NCI-H2227 (cell line): Measurements from ENCODE around the gene EIF2S2.

Experiments
- DNase-seq: peaks from one replicate; lab custom pipeline; 2025; ENCODE audit not compliant: unreplicated experiment; lab: John Stamatoyannopoulos, UW

The EIF2S2 gene

DNA sequence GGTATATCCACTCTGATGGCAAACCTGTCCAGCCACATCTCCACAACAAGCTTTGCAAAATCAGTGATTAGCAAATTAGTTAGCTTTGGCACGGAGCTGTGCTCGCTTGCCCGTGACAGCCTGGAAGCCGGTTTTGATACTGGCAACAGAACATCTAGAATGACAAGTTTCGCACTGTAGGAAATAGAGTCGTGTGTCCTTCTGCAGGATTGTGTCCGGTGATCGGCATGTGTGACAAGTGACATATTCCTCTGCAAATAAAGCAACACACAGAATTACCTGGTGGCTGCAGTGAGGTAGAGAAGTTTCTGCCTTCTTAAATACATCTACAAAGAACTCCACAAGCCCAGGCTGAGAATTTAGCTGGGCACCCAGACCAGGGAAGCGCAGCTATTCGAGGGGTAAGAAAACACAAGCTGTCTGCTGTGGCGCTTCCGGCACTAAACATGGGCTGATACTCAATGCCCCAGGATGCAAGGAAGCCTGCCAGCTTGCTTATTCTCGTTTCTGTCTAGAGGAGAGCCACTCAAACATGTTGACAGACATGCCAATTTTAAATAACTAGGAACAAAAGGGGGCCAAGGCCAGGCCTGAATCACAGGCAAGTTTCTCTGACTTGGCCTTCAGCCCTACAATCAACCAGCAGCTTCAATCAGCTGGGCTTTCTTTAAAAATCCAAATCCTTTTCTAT is 22.2 kb downstream of the EIF2S2 start:
- DNase-seq, result no peak

DNA sequence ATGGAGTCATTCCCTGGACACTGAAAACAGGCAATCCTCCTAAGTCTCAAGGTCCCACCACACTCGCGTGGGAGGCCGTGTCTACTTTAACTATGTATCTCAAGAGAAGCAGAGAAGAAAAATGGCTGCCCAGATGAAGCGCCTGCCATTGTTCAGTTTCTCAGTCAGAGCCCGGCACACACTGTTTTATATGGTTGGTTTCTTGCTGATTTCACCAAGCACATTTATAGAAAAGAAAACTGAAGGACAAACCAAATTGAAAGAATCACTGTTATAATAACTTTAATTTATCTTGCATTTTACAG is 22.9 kb downstream of the EIF2S2 start:
- DNase-seq, result no peak

DNA sequence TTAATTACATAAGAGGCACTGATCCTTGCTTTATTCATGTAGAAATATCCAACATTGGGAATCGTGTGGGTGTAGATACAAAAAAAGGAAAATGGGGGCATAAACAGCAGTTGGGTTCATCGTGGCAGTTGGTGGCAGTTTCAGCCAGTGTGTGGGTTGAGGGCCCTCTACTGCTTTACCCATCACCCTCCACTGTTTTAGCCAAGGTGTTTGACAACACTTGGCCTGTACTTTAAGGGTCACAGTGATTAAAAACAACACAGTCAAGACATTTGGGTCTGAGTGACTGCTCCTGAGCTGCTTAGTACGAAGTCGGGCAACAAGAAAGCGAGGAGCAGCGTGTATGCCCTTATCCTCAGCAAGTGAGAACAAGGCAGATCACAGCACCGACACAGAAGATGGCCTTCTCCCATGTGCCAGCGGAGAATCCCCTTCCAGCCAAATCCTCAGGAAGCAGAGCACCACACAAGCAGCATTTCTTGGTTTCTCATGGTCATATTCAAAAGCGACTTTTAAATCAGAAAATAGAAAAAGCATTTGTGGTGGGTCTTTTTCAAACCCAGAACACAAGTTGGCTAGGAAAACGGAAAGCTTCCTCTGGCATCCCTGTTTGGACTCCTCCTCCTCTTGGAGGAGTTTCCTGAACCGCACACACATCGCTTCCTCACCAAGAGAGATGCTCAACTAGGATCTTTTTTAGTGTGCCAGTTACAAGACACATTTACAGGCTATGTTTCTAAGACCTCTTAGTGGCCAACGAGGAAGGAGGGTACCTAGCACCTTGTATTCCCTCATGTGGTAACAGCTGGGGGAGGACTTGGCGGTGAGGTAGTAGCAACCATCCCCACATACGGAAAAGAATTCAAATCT is 23.5 kb downstream of the EIF2S2 start:
- DNase-seq, result no peak

DNA sequence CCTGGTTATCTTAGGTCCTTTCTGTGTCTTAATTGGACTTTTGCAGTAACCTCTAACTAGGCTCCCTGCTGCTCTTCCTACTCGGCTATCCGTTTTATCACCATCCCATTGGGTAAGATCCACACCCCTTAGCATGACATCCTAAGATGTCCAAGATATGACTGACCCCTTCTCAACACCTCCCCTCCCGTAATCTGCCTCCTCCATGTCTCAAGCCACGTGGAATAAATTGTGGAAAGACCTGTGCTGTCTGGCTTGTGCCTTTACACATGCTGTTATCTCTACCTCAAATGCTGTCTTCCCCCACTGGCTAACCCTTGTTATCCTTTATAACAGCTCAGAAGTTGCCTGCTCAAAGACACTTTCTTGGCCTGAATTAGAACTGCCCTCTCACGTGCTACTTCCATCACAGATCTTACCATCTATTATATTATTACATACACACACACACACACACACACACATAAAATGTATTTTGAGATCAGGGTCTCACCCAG is 26.5 kb downstream of the EIF2S2 start:
- no peak for DNase-seq

DNA sequence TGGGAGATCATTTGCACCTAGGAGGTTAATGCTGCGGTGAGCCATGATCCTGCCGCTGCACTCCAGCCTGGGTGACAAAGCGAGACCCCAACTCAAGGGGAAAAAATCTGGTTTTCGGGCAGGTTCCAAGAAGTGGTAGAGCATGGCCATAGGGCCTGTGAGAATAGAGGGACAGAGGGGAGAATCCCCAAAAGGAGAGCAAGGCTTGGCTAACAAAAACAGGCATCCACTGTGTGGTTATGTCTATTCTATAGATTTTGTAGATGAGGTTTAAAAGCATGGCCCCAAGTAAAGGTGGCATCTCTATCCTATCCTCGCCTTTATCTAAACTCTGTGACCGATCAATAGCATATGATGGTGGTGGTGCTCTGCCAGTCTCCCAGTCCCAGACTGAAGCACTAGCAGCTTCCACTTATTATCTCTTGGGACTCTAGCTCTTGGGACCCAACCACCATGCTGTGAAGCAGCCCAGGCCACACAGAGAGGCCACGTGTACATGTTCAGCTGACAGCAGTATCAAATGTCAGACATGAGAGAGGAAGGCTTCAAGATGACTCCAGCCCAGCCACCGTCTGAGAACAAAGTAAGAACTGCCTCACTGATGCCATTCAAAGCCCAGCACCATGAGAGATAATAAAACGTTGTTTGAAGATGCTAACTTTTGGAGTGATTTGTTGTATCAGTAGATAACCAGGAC is 27.7 kb downstream of the EIF2S2 start:
- no peak for DNase-seq

DNA sequence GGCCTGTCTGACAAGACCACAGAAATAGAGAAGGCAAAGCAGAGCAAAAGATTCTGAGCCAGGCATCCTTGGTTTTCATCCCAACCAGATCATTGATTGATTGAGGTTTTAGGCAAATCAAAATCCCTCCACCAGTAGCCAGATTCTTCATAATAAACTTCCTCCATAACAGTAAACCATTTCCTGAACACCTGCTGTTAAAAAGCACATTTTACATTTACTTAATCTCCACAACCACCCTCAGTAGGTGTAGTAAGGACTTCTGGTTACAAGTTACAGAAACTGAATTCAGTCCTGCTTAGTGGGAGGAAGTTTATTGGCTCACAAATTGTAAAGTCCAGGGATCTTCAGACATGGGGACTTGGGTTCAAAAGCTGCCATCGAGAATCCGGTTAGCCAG is 28.3 kb downstream of the EIF2S2 start:
- no peak for DNase-seq

DNA sequence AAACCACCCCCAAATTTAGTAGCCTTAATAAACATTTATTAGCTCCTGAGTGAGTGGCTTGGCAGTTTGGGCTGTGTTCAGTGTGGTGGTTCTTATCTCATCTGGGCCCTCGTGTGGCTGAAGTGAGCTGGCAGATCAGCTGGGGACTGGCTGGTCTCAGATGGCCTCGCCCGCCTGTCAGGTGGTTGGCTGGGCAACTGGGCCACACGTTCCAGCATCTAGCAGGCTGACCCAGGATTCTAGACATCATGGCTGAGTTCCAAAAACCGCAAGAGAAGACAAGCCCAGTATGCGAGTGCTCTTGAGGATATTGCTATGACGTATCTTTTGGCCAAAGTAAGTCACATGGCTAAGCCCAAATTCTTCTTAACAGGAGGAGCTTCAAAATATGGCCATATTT is 28.9 kb downstream of the EIF2S2 start:
- no peak for DNase-seq

DNA sequence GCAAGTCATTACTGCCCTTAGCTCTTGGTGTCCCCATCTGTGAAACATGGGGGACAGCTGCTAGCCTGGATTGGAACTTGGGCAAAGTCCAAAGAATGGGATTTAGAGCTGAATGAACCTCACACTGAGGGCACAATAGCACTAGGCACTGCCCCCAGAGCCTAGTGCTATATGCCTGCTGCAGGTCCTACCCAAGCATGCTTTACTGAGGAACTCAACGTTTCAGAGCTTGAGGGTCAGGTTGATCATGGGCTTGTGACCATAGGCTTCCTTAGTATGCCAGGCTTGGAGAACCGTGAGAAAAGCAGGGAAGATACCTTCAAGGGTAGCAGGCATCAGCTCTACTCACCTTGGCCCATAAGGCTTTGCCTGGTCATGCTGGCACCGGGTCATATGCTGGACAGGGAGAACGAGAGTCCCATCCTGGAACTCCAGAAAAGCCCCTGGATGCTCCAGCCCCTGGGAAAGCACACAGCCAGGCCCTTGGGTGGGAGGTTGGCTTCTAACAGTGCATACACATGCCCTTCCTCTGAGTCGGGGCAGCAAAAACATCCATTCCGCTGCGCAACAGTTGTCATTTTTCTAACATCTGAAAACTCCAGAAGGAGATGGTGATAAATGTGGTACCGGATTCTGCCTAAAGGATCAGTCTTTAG is 29.7 kb downstream of the EIF2S2 start:
- no peak for DNase-seq

DNA sequence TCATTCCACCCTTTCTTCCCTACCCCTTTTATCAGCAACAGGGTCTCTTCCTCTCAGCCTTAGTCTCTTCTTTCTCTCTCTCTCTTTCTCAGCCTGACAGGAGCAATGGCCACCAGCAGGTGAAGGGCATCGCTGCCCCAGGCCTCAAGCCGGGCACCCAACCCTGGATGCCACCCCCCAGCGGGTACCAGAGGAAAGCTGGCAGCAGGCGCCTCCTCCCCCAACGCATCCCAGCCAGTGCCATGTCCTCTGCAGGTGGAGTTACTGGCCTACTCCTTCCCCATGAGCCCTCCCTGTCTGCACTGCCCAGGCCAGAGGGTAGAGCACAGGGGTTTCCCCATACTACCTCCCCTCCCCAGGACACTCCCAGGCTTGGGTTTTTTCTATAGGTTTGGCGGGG is 32.2 kb downstream of the EIF2S2 start:
- no peak for DNase-seq

DNA sequence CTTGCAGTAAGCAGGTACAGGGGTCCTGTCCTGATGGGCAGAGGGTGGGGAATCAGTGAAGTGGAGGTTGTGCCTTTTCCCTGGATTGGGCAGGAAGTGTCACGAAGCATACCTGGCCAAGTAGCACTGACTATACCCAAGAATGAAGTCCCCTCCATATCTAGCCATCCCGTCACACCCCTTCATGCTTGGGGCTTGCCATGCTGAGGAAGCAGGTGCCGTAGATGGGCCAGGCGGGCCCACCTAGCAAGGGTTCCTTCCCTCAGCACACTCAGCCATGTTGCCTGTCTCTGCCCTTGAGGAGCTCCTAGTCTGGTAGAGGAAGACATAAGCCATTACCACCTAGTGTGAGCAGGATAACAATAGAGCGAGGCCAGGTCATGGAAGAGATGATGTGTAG is 33.5 kb downstream of the EIF2S2 start:
- no peak for DNase-seq

DNA sequence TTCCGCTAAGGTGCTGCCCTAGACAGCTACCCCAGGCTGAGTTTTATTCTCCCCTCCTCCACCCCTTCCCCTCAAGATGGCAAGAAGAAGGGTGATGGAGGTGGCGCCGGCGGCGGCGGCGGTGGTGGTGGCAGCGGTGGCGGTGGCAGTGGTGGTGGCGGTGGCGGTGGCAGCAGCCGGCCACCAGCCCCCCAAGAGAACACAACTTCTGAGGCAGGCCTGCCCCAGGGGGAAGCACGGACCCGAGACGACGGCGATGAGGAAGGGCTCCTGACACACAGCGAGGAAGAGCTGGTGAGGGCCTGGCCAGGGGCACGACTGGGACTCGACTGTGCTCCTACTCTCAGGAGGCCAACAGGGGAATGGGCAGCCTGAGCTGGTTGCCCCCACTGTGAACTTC is 35.1 kb downstream of the EIF2S2 start:
- no peak for DNase-seq

DNA sequence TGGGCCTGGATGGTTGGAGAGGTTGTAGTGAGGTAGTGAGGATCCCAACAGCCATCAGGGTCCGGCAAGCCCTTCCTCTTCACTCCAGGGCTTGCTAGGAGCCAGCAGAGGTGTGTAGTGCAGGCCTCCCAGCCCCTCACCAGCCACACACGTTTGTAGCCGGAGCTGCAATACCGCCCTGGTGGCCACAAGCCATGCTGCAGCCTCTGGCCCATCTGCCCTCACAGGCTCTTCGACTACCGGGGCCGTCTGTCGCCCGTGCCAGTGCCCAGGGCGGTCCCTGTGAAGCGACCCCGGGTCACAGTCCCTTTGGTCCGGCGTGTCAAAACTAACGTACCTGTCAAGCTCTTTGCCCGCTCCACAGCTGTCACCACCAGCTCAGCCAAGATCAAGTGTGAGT is 36.4 kb downstream of the EIF2S2 start:
- DNase-seq, result no peak

DNA sequence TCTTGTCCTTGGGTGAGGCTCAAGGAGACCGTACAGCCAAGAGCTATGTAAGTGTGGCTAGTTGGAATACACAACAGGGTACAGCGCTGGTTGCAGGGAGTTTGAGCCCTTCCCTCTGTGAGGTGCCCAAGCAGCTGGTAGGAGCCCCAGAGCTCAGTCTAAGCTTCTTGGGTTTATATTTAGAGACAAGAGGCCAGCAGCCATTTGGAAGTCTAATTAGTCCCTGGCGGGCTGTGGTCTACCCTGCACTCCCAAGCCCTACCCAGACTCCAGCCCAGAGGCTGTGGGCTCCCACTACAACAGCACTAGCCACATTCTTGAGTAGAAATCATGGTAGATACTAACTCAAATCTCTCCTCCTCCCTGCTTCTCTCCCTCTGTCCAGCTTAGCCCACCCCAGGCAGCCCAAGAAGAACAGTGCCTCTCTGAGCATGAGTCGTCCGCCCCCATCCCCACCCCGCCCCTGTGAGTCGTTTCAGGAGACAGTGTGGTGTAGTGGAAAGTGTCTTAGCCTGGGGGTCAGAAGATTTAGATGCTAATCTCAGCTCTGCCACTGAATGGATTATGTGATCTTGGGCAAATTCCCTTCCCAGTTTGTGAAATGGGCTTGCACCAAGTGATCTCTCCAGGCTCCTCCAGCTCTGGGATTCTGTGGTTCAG is 37.8 kb downstream of the EIF2S2 start:
- DNase-seq, result no peak

DNA sequence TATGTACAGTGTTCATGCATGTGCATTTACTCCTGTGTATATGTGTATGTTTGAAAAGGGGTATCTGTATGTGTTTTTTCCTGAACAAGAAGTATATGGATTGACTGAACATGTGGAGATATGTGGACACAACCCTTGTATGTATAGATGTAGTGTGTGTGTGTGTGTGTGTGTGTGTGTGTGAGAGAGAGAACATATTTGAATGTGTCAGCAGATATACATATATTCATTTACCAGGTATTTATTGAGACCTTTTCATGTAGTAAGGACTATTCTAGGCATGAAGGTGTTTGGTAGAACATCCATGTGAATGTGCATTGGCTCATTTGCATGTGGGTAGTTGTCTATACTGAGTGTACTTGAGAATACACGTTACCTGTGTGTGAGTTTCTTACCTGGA is 39.3 kb downstream of the EIF2S2 start:
- DNase-seq, result no peak

DNA sequence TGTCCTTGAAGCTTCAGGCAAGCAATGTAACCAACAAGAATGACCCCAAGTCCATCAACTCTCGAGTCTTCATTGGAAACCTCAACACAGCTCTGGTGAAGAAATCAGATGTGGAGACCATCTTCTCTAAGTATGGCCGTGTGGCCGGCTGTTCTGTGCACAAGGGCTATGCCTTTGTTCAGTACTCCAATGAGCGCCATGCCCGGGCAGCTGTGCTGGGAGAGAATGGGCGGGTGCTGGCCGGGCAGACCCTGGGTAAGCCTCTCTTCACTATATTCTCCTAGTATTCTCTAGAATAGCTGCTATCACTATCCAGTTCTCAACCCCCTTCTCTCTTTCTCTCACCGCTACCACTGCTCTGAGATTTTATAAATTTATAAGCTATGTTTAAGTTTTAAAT is 40.0 kb downstream of the EIF2S2 start:
- no peak for DNase-seq

DNA sequence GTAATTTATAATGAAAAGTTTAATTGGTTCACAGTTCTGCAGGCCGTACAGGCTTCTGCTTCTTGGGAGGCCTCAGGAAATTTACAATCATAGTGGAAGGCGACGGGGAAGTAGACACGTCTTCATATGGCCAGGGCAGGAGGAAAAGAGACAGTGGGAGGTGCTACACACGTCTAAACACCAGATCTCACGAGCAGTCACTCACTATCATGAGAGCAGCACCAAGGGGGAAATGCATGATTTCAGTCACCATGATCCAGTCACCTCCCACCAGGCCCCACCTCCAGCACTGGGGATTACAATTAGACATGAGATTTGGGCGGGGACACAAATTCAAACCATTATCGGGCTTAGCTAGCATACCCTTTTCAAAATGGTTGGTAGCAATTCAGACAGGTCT is 41.2 kb downstream of the EIF2S2 start:
- no peak for DNase-seq

DNA sequence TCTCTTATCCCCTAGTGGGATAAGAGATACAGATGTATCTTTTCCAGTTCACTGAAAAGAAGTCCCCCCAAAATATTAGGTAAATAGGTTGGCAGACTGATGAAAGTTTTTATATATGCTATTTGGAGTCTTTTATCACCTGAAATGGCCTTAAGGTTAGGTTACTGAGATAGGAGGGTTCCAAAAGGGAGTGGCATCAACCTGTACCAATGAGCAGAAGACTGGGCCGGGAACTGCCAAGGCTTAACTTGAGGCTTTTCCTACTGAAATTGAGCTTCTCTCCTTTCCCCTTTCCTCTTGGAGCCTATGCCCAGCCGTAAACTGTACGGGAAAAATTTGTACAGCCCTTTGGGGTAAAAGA is 42.0 kb downstream of the EIF2S2 start:
- DNase-seq, result no peak

DNA sequence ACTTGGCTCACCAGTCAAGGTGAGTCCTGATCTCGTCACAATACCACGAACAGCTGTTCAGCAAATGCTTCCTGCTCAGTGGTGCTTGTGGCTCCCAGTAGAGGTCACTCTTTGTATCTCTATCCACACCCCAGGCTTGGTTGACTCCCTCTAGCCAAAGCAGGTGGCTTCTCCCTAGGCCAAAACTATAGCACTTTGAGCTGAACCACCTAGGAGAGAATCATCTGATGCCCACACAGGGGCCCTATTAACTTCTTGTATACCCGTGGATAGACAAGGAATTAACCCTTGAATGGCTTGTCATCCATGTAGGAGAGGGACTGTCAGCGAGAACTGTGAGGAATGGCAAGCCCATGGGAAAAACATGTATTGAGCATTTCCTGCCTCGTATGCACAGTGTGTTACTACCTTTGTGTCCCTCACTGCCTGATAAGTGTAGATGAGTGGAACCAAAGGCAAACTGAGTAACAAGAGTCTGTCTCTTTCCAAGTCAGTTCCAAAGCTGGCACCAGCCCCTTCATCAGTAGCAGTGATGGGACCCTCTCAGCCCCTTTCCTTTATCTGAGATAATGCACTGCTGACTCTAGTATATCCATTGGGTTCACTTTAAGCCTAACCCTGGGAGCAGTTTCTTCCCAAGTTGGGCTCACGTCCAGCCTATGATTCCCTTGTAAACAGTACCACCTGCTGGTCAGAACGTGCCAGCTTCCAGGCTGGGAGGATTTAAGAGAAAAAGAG is 42.5 kb downstream of the EIF2S2 start:
- DNase-seq, result peak; percentile 89

DNA sequence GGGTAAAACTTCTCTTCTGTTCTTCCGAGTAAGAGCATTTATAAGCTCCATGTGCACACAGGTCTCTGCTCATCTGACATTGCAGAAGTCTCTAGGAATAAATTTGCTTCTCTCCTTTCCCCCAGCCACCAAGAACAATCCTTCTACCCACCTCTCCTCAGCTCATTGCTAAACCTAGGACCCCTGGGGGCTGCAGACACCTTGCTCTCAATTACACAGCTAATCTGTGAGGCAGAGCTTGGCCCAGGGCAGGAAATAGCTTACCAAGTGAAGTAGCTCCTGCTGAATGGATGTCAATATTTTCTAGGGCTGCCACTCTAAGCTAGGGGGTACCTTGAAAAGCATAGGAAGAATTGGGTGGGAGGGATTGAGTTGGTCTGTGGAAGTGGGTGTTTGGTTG is 44.0 kb downstream of the EIF2S2 start:
- no peak for DNase-seq

DNA sequence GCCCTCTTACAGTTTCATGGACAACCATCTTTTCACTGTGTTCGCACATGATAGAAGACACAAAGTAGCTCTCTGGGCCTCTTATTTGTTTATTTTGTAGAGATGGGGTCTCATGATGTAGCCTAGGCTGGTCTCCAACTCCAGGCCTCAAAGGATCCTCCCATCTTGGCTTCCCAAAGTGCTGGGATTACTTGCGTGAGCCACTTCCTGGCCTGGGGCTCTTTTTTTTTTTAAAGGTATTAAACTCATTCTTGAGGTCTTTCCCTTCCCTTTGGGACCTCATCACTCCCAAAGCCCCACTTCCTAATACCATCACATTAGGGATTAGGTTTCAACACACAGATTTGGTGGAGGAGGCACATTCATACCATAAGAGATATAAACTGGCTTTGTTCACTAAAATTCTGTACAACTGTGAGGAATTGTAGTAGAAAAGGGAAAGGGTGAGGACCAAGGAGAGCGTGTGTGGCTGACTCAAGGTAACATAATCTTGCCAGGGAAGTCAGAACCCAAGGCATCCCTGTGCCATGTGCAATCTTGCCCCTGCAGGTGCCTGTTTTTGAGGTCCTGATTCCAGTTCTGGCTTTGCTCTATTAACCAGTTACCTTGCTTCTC is 45.5 kb downstream of the EIF2S2 start:
- DNase-seq, result no peak
